ENCODE data around the gene GTSE1.

GTSE1 gene

DNA sequence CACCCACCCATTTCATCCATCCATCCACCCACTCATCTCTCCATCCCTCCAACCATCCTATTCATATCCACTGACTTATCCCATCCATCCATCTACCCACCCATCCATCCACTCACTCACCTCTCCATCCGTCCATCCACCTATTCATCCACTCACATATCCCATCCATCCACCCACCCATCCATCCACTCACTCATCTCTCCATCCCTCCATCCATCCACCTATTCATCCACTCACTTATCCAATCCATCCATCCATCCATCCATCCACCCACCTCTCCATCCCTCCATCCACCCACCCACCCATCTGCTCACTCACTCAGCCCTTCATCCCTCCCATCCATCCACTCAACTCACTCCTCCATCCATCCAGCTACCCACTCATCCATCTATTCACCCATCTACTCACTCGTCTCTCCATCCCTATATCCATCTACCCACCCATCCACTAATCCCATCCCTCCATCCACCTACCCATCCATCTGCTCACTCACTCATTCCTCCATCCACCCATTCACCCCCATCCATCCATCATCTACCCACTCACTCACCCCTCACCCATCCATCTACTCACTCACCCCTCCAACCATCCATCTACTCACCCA, 75.1 kb downstream of the GTSE1 start:
- Histone ChIP-seq H3K4me1 (ENCODE audit: insufficient read depth, low read length) (0 out of 2 replicates have a peak, but pooled peaks cover 4% of the 10 kb centered on the region), H3K9me3 (ENCODE audit: control insufficient read depth, insufficient read depth, low read length) (no peaks in the 10 kb centered on the region), H3K9ac (ENCODE audit: low read depth, low read length) (no peak overlapping the region), H3K36me3 (ENCODE audit: insufficient read depth, low read length) (no peaks in the 10 kb centered on the region)

DNA sequence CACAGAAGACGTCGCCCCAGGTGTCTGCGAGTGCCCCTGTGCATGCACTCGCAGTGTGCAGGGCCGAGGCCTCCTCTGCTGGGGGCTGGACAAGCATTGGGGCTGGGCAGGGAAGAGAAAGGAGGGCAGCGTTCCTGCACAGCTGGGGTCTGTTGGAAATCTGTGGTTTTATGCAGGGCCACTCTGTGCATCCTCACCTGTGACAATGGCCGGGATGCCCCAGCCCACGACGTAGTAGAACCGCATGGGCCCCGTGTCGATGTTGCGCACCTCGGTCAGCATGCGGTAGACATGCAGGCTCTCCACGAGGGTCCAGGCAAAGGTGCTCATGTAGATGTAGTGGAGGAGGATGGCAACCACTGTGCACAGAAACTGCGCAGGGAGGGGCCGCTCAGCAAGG, 76.0 kb downstream of the GTSE1 start:
- peaks cover 11% of the 10 kb centered on the region; the same call in 1 of the 2 replicates for H3K4me1 ChIP-seq (ENCODE audit: insufficient read depth, low read length)
- no peaks in the 10 kb centered on the region for H3K9me3 ChIP-seq (ENCODE audit: control insufficient read depth, insufficient read depth, low read length)
- no peak overlapping the region for H3K9ac ChIP-seq (ENCODE audit: low read depth, low read length)
- H3K36me3 ChIP-seq (ENCODE audit: insufficient read depth, low read length) = no peaks in the 10 kb centered on the region

DNA sequence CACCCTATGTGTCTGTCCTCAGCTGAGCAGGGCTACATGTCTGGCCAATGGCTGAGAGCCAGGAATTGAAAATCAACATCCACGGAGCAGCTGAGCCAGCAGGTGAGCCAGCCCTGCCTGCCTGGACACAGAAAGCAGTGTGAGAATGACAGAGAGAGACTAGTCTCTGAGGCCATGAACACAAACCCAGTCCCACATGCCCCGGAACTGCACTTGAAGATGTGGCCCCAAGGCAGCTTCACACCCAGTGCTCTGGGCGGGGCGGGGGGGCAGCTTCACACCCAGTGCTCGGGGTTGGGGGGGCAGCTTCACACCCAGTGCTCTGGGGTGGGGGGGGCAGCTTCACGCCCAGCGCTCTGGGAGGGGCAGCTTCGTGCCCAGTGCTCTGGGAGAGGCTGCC, 76.5 kb downstream of the GTSE1 start:
- Histone ChIP-seq H3K9ac (ENCODE audit: low read depth, low read length) (no peak overlapping the region), H3K36me3 (ENCODE audit: insufficient read depth, low read length) (no peaks in the 10 kb centered on the region), H3K4me1 (ENCODE audit: insufficient read depth, low read length) (peaks cover 12% of the 10 kb centered on the region; the same call in 1 of the 2 replicates)

DNA sequence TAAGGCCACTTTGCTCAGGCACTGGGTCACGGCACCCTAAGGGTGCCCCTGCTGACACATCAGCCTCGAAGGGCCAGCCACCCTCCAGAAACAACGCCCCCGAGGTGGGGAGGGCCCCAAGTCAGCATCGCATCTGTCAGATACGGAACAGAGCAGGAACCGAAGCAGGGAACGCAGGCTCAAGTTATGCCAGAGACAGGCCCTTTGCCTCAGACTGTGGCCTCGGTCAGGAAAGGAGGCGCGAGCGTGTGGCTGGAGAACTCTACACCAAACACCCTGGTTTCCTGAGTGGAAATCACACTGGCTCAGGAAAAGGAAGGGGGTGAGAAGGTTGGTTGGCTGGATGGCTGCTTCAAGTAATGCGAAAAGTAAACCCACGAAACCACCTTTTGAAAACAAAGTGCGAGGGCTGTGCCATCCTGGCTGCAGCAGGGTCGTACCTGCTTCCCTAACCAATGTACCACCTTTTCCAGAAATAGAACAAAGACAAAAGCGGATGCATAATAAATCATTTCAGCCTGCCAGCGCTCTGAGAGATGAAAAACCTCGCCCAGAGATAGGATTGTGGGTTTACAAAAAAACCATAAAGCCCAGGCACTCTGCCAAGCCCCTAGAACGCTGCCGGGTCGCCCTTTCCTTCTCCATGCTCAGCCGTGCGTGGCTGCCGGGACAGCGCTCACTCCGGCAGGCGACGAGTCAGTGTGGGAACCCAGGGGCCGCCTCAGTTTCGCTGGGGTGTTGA, 77.4 kb downstream of the GTSE1 start:
- H3K9me3 ChIP-seq (ENCODE audit: control insufficient read depth, insufficient read depth, low read length) = no peaks in the 10 kb centered on the region
- peaks cover 20% of the 10 kb centered on the region; the same call in 1 of the 2 replicates for H3K4me1 ChIP-seq (ENCODE audit: insufficient read depth, low read length)
- no peak overlapping the region for H3K9ac ChIP-seq (ENCODE audit: low read depth, low read length)
- no peaks in the 10 kb centered on the region for H3K36me3 ChIP-seq (ENCODE audit: insufficient read depth, low read length)

More for the DNA sequence above, 76.5 kb downstream of the GTSE1 start:
- H3K9me3 ChIP-seq (ENCODE audit: control insufficient read depth, insufficient read depth, low read length) = no peaks in the 10 kb centered on the region

DNA sequence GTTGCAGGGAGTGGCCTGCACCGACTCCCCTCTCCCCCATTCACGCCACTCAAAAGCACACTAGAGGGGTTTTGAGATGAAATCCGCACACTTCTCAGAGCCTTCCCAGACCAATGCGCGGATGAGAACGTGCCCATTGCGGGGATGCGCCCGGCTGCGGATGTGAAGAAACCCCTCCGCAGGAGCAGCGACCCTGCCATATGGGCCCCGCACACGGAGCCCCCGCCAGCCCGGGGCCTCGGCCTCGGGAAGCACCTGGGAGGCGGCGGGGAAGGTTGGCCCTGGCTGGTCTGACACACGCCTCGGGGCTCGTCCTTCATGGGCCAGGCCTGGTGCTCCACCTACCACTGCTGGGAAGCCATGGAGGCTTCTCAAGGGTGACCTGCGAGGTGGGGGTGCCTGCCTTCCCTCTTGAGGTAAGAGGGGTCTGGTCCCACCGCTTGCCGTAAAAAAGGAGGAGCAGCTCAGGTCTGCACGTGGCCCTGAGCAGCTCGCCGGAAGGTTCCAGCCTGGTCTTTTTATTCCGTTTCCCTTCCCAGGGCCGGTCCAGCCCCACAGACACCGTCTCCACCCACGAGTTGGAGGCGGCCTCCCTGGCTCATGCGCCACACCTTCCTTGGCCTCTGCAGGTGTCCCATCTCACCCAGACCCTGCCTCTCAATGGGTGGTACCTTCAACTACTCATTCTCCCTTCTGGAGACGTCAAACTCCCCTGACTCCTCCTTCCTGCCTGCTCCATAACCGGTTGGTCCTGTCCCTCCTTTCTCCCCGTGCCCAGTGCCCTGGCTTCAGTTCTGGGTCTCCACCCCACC, 78.2 kb downstream of the GTSE1 start:
- Histone ChIP-seq H3K9me3 (ENCODE audit: control insufficient read depth, insufficient read depth, low read length) (no peaks in the 10 kb centered on the region), H3K4me1 (ENCODE audit: insufficient read depth, low read length) (peaks cover 22% of the 10 kb centered on the region; the same call in 1 of the 2 replicates), H3K9ac (ENCODE audit: low read depth, low read length) (no peak overlapping the region), H3K36me3 (ENCODE audit: insufficient read depth, low read length) (no peaks in the 10 kb centered on the region)

DNA sequence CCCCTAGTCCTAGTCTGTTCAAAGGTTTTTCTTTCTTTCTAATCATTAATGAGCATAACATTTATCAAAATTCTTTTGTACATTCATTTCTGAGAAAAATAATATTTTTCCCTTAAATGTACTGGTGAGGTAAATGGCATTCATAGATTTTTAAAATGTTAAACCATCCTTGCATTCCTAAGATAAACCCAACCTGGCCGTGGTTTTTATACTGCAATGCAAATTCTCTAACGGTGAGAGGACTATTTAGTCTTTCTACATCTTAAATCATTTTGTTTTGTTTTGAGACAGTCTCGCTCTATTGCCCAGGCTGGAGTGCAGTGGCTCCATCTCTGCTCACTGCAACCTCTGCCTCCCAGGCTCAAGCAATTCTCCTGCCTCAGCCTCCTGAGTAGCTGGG, 79.4 kb downstream of the GTSE1 start:
- Histone ChIP-seq H3K36me3 (ENCODE audit: insufficient read depth, low read length) (no peaks in the 10 kb centered on the region), H3K9me3 (ENCODE audit: control insufficient read depth, insufficient read depth, low read length) (no peaks in the 10 kb centered on the region), H3K9ac (ENCODE audit: low read depth, low read length) (no peak overlapping the region), H3K4me1 (ENCODE audit: insufficient read depth, low read length) (peaks cover 22% of the 10 kb centered on the region; the same call in 1 of the 2 replicates)

DNA sequence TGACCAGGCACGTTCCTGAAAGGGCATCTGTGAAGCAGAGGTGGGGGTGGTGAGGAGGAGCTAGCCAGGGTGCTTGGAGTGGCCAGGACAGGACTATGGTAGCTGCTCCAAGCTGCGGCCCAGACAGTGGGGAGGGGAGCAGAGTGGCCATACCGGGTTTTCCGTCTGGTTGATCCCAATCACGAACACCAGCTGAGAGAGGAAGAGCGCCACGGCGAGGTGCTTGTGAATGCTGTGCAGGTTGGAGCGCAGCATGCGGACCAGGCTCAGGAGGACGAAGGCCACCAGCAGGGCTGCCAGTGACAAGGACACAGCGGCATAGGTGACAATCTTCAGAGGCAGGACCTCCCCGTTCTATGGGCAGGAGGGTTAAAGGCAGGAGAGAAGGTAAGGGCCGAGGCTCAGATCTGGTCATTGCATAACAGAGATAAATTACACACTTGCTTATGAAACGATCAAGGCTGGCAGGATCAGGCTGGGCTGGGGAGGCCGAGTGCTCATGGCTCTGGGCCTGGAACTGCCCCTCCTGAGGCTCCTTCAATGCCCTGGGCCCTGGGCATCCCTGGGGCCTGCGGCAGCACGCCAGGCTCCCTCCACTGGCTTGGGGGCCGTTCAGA, 80.3 kb downstream of the GTSE1 start:
- Histone ChIP-seq H3K4me1 (ENCODE audit: insufficient read depth, low read length) (peaks cover 22% of the 10 kb centered on the region; the same call in 1 of the 2 replicates), H3K36me3 (ENCODE audit: insufficient read depth, low read length) (no peaks in the 10 kb centered on the region), H3K9ac (ENCODE audit: low read depth, low read length) (no peak overlapping the region), H3K9me3 (ENCODE audit: control insufficient read depth, insufficient read depth, low read length) (no peaks in the 10 kb centered on the region)

DNA sequence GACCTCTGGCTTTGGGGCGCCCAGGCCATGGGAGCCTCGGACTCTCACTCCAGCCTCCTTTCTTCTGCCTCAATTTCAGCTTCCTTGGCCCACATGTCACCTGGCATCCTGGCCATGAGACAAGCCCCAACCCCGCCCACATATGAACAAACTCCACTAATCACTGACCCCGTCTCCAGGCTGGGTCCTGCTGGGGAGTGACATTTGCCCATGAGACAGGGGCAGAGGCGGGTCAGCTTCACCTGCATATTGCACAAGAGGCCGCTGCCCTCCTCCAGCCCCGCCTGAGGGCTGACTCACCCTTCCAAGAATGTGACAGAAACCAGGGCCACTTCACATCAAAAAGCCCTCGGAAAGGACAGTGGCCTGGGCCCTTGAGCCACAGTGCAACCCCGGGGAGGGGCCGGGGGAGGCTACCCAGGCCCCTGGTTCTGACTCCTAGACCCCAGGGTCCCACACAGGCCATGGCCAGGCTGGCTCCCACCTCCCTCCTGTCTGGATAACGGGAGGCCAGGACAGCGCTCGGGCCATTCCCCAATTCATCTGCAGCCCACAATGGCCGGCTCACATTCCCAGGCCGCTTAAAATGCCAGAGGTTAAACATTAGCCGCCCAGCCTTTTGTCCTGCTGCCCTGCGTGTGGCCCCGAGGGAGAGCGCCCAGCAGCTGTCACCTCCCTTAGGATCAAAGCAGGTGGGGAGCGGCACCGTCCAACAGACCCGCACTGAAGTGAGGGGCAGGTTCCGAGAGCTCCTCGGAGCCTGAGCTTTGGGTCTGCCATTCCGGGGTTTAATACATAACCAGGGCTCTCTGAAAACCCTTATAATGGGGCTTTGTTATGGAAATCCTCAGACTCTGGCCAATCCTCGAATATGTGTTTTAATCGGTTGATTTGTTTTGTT, 81.1 kb downstream of the GTSE1 start:
- 0 out of 2 replicates have a peak overlapping the region, but pooled peaks have one; percentile 16 for H3K9ac ChIP-seq (ENCODE audit: low read depth, low read length)

DNA sequence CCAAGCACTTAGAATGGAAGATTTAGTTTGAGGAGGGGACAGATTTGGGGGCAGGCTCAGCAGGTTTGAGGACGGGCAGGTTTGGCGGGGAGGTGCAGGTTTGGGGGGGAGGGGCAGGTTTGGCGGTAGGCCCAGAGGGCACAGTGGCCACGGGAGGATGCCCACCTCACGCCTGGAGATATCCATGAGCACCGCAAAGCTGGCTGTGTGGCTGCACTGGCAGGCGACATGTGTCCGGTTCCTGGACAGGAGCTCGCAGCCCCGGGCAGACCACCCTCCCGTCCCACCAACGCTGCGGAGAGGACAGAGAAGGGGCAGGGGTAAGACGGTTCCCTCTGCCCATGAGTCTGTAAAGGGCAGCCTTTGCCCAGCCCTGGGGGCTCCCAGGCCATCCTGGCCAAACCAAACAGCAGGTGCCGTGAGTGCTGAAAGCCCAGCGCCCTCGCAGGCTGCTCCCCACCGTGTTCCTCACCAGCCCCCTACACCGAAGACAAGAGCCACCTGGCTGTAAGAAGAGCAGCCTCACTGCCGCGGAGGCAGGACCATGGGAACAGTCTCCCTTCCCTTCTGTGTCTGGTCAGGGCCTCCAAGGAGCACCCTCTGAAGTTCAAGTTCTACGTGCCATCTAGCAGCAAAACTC, 81.9 kb downstream of the GTSE1 start:
- Histone ChIP-seq H3K9ac (ENCODE audit: low read depth, low read length) (no peak overlapping the region), H3K36me3 (ENCODE audit: insufficient read depth, low read length) (no peaks in the 10 kb centered on the region), H3K4me1 (ENCODE audit: insufficient read depth, low read length) (peaks cover 22% of the 10 kb centered on the region; the same call in 1 of the 2 replicates), H3K9me3 (ENCODE audit: control insufficient read depth, insufficient read depth, low read length) (no peaks in the 10 kb centered on the region)

More for the DNA sequence above, 81.1 kb downstream of the GTSE1 start:
- Histone ChIP-seq H3K4me1 (ENCODE audit: insufficient read depth, low read length) (peaks cover 22% of the 10 kb centered on the region; the same call in 1 of the 2 replicates), H3K9me3 (ENCODE audit: control insufficient read depth, insufficient read depth, low read length) (no peaks in the 10 kb centered on the region), H3K36me3 (ENCODE audit: insufficient read depth, low read length) (no peaks in the 10 kb centered on the region)

DNA sequence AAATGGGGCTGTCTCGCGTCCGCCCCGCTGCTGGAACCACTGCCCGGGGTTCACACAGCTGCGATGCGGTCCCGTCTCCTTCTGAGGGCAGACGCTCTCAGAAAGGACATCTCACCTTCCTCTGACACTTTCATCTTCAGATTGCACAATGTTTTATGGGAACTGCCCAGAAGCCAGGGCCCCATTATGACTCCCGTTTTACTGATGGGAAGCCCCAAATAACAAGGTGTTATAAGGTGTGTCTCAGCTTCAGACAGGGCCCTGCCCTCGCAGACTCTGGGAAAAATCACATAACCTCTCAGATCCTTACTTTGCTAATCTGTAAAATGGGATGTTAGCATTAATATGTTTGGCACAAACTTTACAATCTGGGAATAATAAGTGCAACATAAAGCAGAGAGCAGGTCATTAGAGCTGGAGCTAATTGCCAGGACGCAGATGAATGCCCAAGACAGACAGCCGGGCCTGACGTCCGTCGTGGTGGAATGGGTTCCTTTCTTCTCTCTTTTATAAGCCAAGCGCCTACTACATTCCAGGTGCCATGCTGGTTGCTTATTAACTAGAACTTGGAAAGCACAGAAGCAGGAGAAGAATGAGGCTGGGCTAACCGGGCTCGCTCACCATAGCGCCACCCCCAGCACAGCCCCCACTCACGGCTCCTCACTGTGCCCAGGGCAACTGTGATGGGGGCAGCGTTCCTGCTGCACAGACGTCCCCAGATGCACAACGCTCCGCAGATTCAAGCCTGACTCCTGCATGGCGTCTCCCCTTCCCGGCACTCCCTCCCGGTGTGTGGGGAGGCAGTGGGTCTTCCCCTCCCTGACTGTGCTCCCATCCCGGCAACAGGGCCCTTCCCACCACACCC, 82.6 kb downstream of the GTSE1 start:
- peaks cover 22% of the 10 kb centered on the region; the same call in 1 of the 2 replicates for H3K4me1 ChIP-seq (ENCODE audit: insufficient read depth, low read length)
- no peak overlapping the region for H3K9ac ChIP-seq (ENCODE audit: low read depth, low read length)
- H3K9me3 ChIP-seq (ENCODE audit: control insufficient read depth, insufficient read depth, low read length) = no peaks in the 10 kb centered on the region
- H3K36me3 ChIP-seq (ENCODE audit: insufficient read depth, low read length) = no peaks in the 10 kb centered on the region

DNA sequence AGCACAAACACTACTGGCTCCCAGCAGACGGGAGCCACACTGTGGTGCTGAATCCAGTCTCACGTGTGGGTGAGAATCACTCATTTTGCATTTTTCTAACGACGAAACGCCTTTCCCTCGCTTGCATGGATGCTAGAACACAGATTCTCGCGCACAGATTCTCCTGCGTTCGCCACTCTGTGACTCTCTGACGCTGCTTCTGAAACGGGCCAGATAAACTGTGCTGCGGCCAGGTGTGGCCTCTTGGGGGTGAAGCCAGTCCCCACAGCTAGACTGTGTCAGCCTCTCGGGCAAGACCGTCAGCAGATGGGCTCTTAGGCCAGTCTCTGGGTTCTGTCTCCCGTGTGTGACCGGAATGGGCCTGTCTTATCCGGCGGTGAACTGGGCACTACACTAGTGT, 83.4 kb downstream of the GTSE1 start:
- no peak overlapping the region for H3K9ac ChIP-seq (ENCODE audit: low read depth, low read length)
- H3K4me1 ChIP-seq (ENCODE audit: insufficient read depth, low read length) = peaks cover 22% of the 10 kb centered on the region; the same call in 1 of the 2 replicates

More for the DNA sequence above, 83.4 kb downstream of the GTSE1 start:
- H3K36me3 ChIP-seq (ENCODE audit: insufficient read depth, low read length) = no peaks in the 10 kb centered on the region
- H3K9me3 ChIP-seq (ENCODE audit: control insufficient read depth, insufficient read depth, low read length) = no peaks in the 10 kb centered on the region

All from ES-I3 (cell line).